ENCODE measurements around the gene ZNF497. TPM values are rescaled to one million over a fixed set of nuclear protein-coding genes. Genes with fewer than 3 reads are reported as not detected.

Gene ZNF497
- total RNA-seq, 1 experiment from 2014 or later = 1.7 TPM

DNA sequence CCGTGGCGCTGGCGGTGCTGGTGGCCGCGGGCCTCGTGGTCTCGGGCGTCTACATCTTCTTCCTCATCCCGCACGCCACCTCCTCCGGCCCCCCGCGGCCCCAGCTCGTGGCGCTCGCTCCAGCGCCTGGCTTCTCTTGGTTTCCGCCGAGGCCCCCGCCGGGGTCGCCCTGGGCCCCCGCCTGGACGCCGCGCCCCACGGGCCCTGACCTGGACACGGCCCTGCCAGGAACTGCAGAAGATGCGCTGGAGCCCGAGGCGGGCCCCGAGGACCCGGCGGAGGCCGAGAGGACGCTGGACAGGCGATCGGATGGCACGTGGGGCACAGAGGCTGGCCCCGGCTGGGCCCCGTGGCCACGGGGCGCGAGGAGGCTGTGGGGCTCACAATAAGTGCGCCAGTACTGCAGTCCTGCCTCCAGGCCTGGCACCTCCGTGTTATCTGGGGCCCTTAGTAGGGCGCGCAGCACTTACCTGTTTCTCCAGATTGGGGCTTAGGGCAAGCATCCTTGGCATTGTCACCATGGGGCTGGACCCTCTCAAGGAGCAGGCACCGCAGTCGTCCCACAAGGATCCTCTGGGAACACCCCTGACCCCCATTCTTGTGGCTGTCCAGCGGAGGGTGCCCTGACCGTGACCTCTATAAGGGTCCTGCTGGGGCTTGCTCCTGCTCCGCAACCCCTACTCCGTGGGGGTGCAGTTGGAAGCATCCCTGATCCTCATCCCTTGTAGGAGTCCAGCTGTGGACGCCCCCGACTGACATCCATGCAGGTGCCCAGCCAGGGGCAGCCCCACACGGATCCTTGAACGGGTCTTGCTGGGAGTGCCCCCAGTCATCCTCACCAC is 34.4 kb upstream of the ZNF497 start:
- Mint-ChIP-seq H3K27ac (no peak overlapping the region), H3K9me3 (no peaks in the 10 kb centered on the region), H3K4me1 (peaks cover 16% of the 10 kb centered on the region), H3K27me3 (ENCODE audit: low read depth) (peaks cover 36% of the 10 kb centered on the region), H3K36me3 (peaks cover 27% of the 10 kb centered on the region), H3K4me3 (peak overlapping the region; percentile 50)
- ATAC-seq = no peak
- TF ChIP-seq ZNF219 (CRISPR knock-in tag; IDR thresholded peaks at IDR 0.05; ENCODE audit: borderline replicate concordance) (no peak), MYBL2 (CRISPR knock-in tag; IDR thresholded peaks at IDR 0.05) (peak; percentile 47; the same call in 1 of the 2 replicates), NFATC4 (CRISPR knock-in tag; IDR thresholded peaks at IDR 0.05) (no peak)
- ChIA-PET POLR2A (interaction anchor here (0.6 to 1.5 kb wide), 4 partner anchors 12 to 73 kb away, joined by 3 read pairs; partner anchors contain the start of genes ZNF132, ZNF497 and ZNF584), CTCF (interaction anchor here (1.1 to 1.7 kb wide), 3 partner anchors 24 to 184 kb away, joined by 3 to 5 read pairs (median 3); partner anchors contain the start of gene ZBTB45)
- peak; percentile 34 for DNase-seq (ENCODE audit: low spot score)

DNA sequence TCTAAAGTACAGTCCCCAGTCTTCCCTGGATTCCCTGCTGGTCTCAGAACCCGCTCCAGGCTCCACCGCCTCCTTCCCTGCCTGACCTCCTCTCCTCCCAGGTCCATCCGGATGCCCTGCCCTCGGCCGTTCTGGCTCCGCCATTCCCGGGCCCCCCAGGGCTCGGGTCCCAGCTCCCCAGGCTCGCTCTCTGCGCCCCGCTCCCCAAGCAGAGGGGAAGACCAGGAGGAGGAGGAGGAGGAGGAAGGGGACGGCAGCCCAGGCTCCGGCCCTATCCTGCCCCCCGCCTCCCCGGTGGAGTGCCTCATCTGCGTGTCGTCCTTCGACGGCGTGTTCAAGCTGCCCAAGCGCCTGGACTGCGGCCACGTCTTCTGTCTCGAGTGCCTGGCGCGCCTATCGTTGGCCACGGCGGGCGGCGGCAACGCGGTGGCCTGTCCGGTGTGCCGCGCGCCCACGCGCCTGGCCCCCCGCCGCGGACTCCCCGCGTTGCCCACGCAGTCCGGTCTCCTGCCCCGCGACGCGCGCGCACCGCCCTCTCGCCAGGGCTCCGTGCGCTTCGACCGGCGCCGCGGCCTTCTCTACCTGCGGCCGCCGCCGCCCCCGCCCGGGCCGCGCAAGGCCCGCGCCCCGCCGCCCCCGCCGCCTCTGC is 33.6 kb upstream of the ZNF497 start:
- peak overlapping the region; percentile 36; the same call in 1 of the 2 replicates for H3K27ac Mint-ChIP-seq
- peak overlapping the region; percentile 73 for H3K4me3 Mint-ChIP-seq
- ChIA-PET POLR2A (interaction anchor here (0.7 to 1.8 kb wide), 3 partner anchors 11 to 73 kb away, joined by 3 to 6 read pairs (median 4); partner anchors contain the start of gene ZNF497), CTCF (interaction anchor here (1.2 to 1.7 kb wide), 3 partner anchors 57 to 185 kb away, joined by 3 to 5 read pairs (median 5); partner anchors contain the start of gene ZBTB45)
- peaks cover 30% of the 10 kb centered on the region for H3K36me3 Mint-ChIP-seq
- no peaks in the 10 kb centered on the region for H3K9me3 Mint-ChIP-seq
- ATAC-seq (peak; percentile 49), DNase-seq (ENCODE audit: low spot score) (peak; percentile 36)
- H3K27me3 Mint-ChIP-seq (ENCODE audit: low read depth) = peaks cover 36% of the 10 kb centered on the region
- peaks cover 16% of the 10 kb centered on the region for H3K4me1 Mint-ChIP-seq
- TF ChIP-seq PRRX2 (CRISPR knock-in tag; IDR thresholded peaks at IDR 0.05) (peak; percentile 82), SP1 (CRISPR knock-in tag; conservative IDR thresholded peaks at IDR 0.05) (no peak), IRF2 (CRISPR knock-in tag; IDR thresholded peaks at IDR 0.05; ENCODE audit: borderline replicate concordance, low read depth) (no peak), ETV6 (CRISPR knock-in tag; IDR thresholded peaks at IDR 0.05) (peak; percentile 52; the same call in 1 of the 2 replicates), KAT7 (CRISPR knock-in tag; IDR thresholded peaks at IDR 0.05; ENCODE audit: borderline replicate concordance) (0 out of 2 replicates have a peak, but pooled peaks have one; percentile 67), ZBTB21 (CRISPR knock-in tag; IDR thresholded peaks at IDR 0.05; ENCODE audit: borderline replicate concordance) (no peak), JUN (CRISPR knock-in tag; IDR thresholded peaks at IDR 0.05) (peak; percentile 35; the same call in 1 of the 2 replicates), TP53 (CRISPR knock-in tag; IDR thresholded peaks at IDR 0.05) (no peak), ESRRA (CRISPR knock-in tag; IDR thresholded peaks at IDR 0.05; ENCODE audit: borderline replicate concordance) (peak; percentile 27; the same call in 1 of the 2 replicates), ZNF232 (CRISPR knock-in tag; IDR thresholded peaks at IDR 0.05) (no peak), NR1H2 (CRISPR knock-in tag; IDR thresholded peaks at IDR 0.05) (no peak), RELA (CRISPR knock-in tag; IDR thresholded peaks at IDR 0.05; ENCODE audit: borderline replicate concordance) (no peak)
- TF ChIP-seq, protein P1, sequence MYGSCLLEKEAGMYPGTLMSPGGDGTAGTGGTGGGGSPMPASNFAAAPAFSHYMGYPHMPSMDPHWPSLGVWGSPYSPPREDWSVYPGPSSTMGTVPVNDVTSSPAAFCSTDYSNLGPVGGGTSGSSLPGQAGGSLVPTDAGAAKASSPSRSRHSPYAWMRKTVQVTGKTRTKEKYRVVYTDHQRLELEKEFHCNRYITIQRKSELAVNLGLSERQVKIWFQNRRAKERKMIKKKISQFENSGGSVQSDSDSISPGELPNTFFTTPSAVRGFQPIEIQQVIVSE (CRISPR knock-in tag; IDR thresholded peaks at IDR 0.05; ENCODE audit: borderline replicate concordance) = no peak
- TF ChIP-seq, protein P2, sequence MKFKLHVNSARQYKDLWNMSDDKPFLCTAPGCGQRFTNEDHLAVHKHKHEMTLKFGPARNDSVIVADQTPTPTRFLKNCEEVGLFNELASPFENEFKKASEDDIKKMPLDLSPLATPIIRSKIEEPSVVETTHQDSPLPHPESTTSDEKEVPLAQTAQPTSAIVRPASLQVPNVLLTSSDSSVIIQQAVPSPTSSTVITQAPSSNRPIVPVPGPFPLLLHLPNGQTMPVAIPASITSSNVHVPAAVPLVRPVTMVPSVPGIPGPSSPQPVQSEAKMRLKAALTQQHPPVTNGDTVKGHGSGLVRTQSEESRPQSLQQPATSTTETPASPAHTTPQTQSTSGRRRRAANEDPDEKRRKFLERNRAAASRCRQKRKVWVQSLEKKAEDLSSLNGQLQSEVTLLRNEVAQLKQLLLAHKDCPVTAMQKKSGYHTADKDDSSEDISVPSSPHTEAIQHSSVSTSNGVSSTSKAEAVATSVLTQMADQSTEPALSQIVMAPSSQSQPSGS (CRISPR knock-in tag; IDR thresholded peaks at IDR 0.05; ENCODE audit: borderline replicate concordance, low read depth) = no peak
- TF ChIP-seq, protein P3, sequence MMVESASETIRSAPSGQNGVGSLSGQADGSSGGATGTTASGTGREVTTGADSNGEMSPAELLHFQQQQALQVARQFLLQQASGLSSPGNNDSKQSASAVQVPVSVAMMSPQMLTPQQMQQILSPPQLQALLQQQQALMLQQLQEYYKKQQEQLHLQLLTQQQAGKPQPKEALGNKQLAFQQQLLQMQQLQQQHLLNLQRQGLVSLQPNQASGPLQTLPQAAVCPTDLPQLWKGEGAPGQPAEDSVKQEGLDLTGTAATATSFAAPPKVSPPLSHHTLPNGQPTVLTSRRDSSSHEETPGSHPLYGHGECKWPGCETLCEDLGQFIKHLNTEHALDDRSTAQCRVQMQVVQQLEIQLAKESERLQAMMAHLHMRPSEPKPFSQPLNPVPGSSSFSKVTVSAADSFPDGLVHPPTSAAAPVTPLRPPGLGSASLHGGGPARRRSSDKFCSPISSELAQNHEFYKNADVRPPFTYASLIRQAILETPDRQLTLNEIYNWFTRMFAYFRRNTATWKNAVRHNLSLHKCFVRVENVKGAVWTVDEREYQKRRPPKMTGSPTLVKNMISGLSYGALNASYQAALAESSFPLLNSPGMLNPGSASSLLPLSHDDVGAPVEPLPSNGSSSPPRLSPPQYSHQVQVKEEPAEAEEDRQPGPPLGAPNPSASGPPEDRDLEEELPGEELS (CRISPR knock-in tag; IDR thresholded peaks at IDR 0.05) = peak; percentile 32; the same call in 1 of the 2 replicates
- TF ChIP-seq, protein P4, sequence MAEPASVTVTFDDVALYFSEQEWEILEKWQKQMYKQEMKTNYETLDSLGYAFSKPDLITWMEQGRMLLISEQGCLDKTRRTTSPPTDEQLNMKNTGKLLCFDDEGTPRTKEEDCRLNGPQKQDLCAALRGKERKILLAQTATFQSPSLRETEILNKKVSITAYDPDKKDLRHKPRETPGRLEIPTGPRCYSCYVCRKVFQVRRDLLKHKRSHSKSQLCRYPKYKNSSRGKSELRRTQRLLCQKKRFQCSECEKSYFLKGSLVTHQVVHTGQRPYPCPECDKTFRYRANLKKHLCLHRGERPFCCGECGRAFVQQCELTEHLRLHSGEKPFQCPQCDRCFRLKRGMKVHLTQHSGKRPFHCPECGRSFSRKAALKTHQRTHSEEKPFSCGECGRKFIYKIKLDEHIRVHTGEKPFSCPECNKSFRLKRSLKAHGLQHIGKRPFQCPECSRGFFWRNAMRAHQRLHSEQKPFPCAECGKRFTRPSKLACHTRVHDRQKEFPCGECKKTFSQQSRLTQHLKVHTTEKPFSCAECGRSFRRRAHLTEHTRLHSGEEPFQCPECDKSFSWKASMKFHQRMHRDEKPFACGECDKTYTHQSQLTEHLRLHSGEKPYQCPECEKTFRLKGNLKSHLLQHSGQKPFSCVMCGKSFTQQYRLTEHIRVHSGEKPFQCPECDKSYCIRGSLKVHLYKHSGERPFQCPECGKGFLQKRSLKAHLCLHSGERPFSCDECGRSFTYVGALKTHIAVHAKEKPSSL (CRISPR knock-in tag; conservative IDR thresholded peaks at IDR 0.05) = no peak
- TF ChIP-seq, protein P5, sequence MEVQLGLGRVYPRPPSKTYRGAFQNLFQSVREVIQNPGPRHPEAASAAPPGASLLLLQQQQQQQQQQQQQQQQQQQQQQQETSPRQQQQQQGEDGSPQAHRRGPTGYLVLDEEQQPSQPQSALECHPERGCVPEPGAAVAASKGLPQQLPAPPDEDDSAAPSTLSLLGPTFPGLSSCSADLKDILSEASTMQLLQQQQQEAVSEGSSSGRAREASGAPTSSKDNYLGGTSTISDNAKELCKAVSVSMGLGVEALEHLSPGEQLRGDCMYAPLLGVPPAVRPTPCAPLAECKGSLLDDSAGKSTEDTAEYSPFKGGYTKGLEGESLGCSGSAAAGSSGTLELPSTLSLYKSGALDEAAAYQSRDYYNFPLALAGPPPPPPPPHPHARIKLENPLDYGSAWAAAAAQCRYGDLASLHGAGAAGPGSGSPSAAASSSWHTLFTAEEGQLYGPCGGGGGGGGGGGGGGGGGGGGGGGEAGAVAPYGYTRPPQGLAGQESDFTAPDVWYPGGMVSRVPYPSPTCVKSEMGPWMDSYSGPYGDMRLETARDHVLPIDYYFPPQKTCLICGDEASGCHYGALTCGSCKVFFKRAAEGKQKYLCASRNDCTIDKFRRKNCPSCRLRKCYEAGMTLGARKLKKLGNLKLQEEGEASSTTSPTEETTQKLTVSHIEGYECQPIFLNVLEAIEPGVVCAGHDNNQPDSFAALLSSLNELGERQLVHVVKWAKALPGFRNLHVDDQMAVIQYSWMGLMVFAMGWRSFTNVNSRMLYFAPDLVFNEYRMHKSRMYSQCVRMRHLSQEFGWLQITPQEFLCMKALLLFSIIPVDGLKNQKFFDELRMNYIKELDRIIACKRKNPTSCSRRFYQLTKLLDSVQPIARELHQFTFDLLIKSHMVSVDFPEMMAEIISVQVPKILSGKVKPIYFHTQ (CRISPR knock-in tag; IDR thresholded peaks at IDR 0.05) = peak; percentile 60
- TF ChIP-seq, protein P6, sequence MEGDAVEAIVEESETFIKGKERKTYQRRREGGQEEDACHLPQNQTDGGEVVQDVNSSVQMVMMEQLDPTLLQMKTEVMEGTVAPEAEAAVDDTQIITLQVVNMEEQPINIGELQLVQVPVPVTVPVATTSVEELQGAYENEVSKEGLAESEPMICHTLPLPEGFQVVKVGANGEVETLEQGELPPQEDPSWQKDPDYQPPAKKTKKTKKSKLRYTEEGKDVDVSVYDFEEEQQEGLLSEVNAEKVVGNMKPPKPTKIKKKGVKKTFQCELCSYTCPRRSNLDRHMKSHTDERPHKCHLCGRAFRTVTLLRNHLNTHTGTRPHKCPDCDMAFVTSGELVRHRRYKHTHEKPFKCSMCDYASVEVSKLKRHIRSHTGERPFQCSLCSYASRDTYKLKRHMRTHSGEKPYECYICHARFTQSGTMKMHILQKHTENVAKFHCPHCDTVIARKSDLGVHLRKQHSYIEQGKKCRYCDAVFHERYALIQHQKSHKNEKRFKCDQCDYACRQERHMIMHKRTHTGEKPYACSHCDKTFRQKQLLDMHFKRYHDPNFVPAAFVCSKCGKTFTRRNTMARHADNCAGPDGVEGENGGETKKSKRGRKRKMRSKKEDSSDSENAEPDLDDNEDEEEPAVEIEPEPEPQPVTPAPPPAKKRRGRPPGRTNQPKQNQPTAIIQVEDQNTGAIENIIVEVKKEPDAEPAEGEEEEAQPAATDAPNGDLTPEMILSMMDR (IDR thresholded peaks at IDR 0.05) = no peak
